Measurements from ENCODE around the gene PCDHGA1.

- TF ChIP-seq POLR2A (IDR thresholded peaks at IDR 0.05) = no peak
- TF ChIP-seq CTCF (IDR thresholded peaks at IDR 0.05) = no peak
Observed at GRCh38 chr5:141440341-141440740, 110.0 kb downstream of the PCDHGA1 start.
